Mesenteric fat pad (tissue), 1 donor: ENCODE results near the gene CIB2. TPM values are rescaled to one million over a fixed set of nuclear protein-coding genes. Genes with fewer than 3 reads are reported as not detected.
A peak's percentile ranks its signal among the peaks of the same experiment; 100 is the strongest.

Experiments used
- DNase-seq: peaks from one replicate; pipeline ENCODE4 v3.0.0-alpha.2; 2020; ENCODE audit warnings: low spot score
- total RNA-seq: library from RNA; stranded (reverse); fragmentation: NEBNext Ultra II Directional; extraction: Animal tissue kit (Norgen Biotek cat#: 25700); gene quantifications from one replicate; pipeline ENCODE4 v1.2.1, GENCODE V29; 2021
- donor health status: DM: yes; HTN: yes; CAD: no.

Gene CIB2
- total RNA-seq, 1 donor from 2014 or later = 5.5 TPM

DNA sequence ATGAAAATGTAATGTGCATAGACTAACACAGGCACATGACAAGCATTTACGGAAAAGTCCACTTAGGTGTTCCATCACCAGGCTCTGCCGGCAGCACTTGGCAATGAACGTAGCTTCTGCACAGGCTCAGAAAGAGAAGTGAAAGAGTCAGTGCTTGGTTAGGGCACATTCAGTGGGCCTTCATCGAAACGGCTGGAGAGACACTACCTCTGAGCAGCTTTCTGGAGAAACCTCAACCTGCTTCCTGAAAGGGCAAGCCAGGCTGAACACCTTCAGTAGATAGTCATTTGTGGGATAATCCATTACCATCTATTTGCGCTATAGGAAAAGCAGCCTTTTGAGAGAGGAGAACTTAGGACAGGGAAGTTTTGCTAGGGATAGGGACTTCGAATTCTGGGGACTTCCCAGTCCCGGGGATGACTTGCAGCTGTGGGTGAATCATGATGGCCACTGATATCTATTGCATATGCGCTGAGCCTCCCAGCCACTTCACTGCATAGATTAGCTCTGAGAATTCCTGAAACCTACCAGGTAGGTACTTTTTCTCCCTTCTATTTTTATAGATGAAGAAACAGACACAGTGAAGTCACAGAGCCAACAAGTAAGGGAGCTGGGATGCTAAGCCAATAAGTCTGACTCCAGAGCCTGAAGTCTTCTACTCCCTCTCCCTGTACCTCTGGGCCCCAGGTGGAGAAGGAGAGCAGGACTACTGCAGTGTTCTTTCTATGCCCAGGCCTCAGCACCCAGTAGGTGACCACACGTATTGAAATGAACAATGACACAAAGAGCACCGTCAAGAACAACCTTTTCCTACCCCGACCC lies 43.1 kb downstream of the CIB2 start:
- DNase-seq = no peak

DNA sequence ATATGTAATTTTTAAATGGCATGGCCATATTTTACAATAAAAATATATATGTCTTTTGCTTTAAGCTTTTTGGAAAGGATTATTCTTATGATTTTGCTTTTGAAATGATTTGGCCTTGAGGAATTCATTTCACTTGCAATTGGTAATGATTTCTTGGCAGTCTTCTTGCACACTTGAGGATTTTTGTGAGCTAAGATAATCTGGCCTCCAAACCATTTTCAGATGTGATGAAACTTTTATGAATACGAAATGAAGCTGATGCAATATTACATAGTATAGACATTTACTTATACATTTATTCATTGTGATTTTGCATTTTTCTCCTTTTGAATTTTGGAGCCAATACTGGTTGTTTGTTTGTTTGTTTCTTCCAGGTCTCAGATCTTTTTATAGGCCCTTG lies 45.3 kb downstream of the CIB2 start:
- DNase-seq = no peak

GRCh38 chr15:78084449-78084750 lies 46.8 kb downstream of the CIB2 start:
- peak; percentile 75 for DNase-seq

DNA sequence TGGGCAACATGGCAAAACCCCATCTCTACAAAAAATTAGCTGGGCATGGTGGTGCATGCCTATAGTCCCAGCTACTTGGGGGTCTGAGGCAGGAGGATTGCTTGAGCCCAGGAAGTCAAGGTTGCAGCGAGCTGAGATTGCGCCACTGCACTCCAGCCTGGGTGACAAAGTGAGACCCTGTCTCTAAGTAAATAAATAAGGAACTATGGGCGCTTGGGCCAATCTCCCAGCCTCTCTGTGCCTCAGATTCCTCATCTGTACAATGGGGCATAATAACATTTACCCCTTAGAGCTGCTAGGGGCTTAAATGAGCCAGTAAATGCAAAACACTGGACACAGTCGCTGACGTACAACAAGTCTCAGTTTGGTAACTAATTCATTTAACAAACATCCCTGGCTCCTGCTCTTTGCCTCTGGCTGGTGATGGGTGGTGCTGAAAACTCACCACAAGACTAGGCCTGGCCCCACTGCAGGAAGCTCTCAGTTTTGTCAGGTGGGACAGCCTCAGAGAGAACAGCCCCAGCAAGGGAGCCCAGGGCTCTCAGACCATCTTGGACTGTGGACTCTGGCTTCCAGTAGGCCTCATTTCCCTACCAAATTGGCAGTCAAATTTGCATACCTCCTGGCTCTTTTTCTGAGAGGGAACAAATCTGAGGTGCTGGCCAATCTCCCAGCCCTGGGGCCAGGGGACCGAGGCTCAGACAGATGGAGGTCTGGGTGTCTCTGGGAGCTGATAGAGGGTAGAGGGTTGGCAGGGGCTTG lies 47.4 kb downstream of the CIB2 start:
- DNase-seq = peak; percentile 20

DNA sequence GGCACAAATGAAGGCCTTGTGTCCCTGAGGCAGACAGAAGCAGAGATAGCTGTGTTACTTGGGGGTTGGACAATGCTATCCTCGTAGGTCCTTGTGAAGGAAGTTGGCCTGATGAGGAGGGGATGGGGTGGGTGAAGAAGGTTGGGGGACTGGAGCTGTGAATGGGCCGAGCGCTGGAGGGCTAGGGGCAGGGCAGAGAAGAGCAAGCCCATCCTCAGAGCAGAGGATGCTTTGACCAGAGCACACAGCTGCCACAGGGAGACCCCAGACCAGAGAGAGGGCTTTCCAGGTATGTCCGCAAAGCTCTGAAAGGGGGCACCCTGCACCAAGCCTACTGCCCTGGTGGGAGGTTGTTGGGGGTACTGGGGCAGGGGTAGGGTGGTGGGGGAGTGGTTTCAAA lies 48.1 kb downstream of the CIB2 start:
- peak; percentile 64 for DNase-seq

GRCh38 chr15:78082743-78083110 lies 48.5 kb downstream of the CIB2 start:
- DNase-seq = peak; percentile 64

DNA sequence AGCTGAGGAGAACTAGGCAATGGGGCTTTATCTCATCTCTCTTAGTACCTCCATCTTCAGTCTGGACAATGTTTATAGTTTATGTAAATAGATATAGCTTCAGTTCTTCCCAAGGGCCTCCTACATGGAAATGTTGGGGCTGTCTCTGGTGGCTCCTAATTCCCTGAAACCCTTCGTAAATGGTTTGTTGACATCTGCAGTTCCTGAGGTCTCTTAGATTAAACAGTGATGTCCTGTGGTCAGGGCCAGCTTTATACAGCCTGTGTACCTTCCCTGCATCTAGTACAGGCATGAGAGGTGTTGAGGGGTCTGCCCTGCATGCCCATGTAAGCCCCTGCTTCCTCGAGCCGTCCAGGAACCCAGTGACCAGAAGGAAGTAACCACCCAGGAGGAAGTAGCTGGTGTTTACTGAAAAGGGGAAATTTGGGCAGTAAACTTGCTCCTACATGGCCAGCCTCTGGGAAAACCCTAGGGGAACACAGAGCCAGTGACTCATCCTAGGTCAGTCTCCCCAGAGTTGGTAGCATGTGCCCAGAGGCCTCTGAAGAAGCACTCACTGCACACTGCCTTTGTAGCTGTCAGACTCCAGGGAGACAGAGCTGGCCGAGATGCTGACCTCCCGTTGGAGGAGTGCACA lies 49.0 kb downstream of the CIB2 start:
- peak; percentile 26 for DNase-seq

- DNase-seq = peak; percentile 74
Measured at GRCh38 chr15:78080088-78080460, 51.2 kb downstream of the CIB2 start.

DNA sequence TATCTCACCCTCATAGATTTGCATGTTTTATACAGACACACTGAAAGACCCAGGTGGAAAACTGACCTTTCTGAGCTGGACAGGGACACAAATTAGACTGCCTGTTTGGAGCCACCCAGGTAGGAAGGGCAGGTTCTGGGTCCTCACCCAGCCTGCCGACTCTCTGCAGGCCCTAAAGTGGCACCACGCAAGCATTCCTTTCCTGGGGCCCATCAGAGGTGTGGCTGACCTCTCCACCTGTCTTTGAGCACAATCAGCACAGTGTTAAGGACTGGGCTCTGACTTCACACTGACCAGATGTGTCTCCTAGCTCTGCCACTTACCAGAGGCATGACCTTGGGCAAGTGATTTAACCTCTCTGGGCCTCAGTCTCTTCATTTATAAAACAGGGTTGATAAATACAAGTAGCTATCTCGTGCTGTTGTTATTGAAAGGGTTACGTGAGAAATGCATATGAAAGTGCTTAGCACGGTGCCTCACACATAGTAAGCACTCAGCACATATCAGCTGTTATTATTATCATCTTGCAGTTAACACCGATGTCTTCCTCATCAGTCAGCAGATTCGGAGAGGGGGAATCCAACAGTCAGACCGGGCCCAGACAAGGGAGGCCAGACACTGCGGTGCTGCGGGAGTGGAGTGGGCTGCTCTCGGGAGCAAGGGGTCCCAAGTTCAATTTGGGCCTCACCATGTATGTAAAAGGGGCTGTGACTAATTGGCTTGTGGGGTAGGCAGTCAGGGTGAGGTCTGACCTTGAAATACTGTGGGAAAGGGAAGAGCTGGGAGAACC lies 51.8 kb downstream of the CIB2 start:
- DNase-seq = peak; percentile 59

- DNase-seq = no peak
Measured at GRCh38 chr15:78077871-78078210, 53.4 kb downstream of the CIB2 start.

- peak; percentile 91 for DNase-seq
Measured at GRCh38 chr15:78077053-78077870, 54.0 kb downstream of the CIB2 start, which contains the start of gene TBC1D2B. TBC1D2B (minus strand) TSS chr15:78077711; CDS start chr15:78077652, 59 bp downstream.

GRCh38 chr15:78076231-78077052 lies 54.8 kb downstream of the CIB2 start:
- DNase-seq = peak; percentile 62

- DNase-seq = peak; percentile 77
Measured at GRCh38 chr15:78075490-78076230, 55.6 kb downstream of the CIB2 start.

GRCh38 chr15:78073046-78073787 lies 58.0 kb downstream of the CIB2 start:
- DNase-seq = peak; percentile 18

DNA sequence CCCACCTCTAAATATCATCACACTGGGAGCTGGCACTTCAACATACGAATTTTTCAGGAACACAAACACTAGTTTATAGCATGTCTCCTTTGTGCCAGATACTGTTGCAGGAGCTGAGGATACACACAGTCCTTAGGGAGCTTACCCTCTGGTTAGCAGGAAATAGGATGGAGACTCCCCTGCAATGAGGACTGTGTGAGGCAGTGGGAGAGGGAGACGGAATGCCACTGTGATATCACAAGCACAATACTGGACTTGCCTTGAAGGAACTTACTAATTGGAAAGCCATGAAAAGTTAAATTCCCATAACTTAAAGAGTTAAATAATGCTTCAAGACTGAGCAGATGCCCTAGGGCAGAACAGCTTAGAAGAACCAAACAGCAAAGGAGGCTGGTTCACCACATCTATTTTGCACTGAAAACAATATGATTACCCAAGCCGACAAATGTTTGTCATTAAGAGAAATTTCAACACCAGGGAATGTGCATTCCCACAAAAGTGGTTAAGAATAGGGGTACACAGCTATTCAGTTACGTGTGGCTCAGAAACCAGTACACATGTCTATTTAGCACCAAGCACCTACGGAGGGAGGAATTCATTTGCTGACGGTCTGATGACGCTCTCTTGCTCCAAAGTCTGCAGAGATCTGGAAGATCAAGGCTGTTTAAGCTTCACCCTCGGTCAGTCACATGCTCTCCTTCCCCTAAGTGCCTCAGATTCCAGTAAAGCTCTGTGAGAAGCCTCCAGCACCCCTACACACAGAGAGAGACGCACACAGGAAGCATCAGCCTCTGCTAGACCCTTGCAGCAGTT lies 59.0 kb downstream of the CIB2 start:
- DNase-seq = peak; percentile 24

GRCh38 chr15:78071383-78071782 lies 59.9 kb downstream of the CIB2 start:
- DNase-seq = no peak

- peak; percentile 39 for DNase-seq
Measured at GRCh38 chr15:78070049-78070700, 61.1 kb downstream of the CIB2 start.
